Measurements from ENCODE around the gene SLC1A7. TPM values are rescaled to one million over a fixed set of nuclear protein-coding genes. Genes with fewer than 3 reads are reported as not detected.

SLC1A7 gene
- total RNA-seq, 2 donors from 2014 or later: not detected

GRCh38 chr1:53047737-53048736 is 94.4 kb downstream of the SLC1A7 start:
- Mint-ChIP-seq H3K27ac (no peak overlapping the region), H3K4me1 (peaks cover 15% of the 10 kb centered on the region), H3K36me3 (ENCODE audit: low read depth) (peaks cover 4% of the 10 kb centered on the region), H3K4me3 (no peak overlapping the region), H3K27me3 (no peaks in the 10 kb centered on the region)
- ATAC-seq (no peak), DNase-seq (no peak)
- H3K9me3 ChIP-seq (ENCODE audit: control insufficient read depth, low read length, poor library complexity, severe bottlenecking): no peaks in the 10 kb centered on the region

- ATAC-seq: no peak
- Mint-ChIP-seq H3K36me3 (ENCODE audit: low read depth) (no peaks in the 10 kb centered on the region), H3K27me3 (no peaks in the 10 kb centered on the region), H3K4me3 (no peak overlapping the region), H3K4me1 (peaks cover 18% of the 10 kb centered on the region), H3K27ac (no peak overlapping the region)
- no peaks in the 10 kb centered on the region for H3K9me3 ChIP-seq (ENCODE audit: control insufficient read depth, low read length, poor library complexity, severe bottlenecking)
- no peak for DNase-seq
These were observed 95.5 kb downstream of the SLC1A7 start for GRCh38 chr1:53046930-53047329.

DNA sequence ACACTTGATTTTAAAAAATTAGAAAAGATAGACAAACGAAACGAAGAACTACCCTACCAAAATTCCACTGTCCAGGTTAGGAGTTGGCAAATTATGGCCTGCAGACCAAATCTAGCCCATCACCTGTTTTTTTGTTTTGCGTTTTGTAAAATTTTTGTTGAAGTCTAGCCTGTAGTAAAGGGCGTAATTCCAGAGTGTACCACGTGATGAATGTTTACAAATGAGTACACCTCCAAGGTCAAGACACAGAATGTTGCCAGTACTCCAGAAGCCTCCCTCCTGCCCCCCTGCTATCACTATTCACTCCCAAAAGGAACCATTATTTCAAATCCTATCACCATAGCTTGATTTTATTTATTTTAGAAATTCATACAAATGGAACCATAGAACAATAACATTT is 97.5 kb downstream of the SLC1A7 start:
- Mint-ChIP-seq H3K27me3 (no peaks in the 10 kb centered on the region), H3K4me1 (peaks cover 25% of the 10 kb centered on the region), H3K4me3 (no peak overlapping the region), H3K27ac (no peak overlapping the region), H3K36me3 (ENCODE audit: low read depth) (peaks cover 12% of the 10 kb centered on the region)
- H3K9me3 ChIP-seq (ENCODE audit: control insufficient read depth, low read length, poor library complexity, severe bottlenecking): no peaks in the 10 kb centered on the region
- DNase-seq (no peak), ATAC-seq (no peak)

DNA sequence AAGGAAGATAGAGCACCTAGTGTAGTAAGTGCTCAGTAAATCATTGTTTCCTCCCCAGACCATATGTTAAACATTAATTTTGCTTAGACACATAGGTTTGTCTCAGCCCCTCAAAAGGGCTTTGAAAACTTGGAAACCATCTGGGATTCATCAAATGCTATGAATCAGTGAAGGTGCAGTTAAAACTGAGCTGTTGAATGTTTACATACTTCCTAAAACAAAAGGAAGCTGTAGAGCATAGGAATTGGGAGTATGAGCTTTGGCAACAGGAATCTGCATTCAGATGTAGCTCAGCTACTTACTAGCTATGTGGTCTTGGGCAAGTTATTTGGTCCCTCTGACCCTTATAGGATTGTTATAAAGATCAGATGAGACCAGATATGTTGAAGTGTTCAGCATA is 99.2 kb downstream of the SLC1A7 start:
- no peak overlapping the region for H3K4me3 Mint-ChIP-seq
- peaks cover 27% of the 10 kb centered on the region for H3K4me1 Mint-ChIP-seq
- peaks cover 20% of the 10 kb centered on the region for H3K36me3 Mint-ChIP-seq (ENCODE audit: low read depth)
- no peak overlapping the region for H3K27ac Mint-ChIP-seq
- DNase-seq: no peak
- no peak for ATAC-seq
- H3K9me3 ChIP-seq (ENCODE audit: control insufficient read depth, low read length, poor library complexity, severe bottlenecking): no peaks in the 10 kb centered on the region
- no peaks in the 10 kb centered on the region for H3K27me3 Mint-ChIP-seq

GRCh38 chr1:53038566-53038965 is 103.9 kb downstream of the SLC1A7 start:
- Mint-ChIP-seq H3K36me3 (ENCODE audit: low read depth) (peaks cover 20% of the 10 kb centered on the region), H3K27me3 (no peaks in the 10 kb centered on the region), H3K4me3 (no peak overlapping the region), H3K4me1 (peaks cover 23% of the 10 kb centered on the region), H3K27ac (no peak overlapping the region)
- H3K9me3 ChIP-seq (ENCODE audit: control insufficient read depth, low read length, poor library complexity, severe bottlenecking): no peaks in the 10 kb centered on the region
- no peak for DNase-seq
- ATAC-seq: no peak

Other genes starting within 250 kb of the SLC1A7 start
- 100 to 1,000 TPM; 134 to 140 TPM for gene ECHDC2, start 220.9 kb downstream of the SLC1A7 start, total RNA-seq
- 10 to 100 TPM; 55.2 to 60.6 TPM for gene SCP2, start 215.4 kb downstream of the SLC1A7 start, total RNA-seq
- gene PODN, start 80.4 kb downstream of the SLC1A7 start, total RNA-seq: not detected
- gene CPT2, start 54.2 kb upstream of the SLC1A7 start, total RNA-seq: 1 to 10 TPM; 9.2 to 9.5 TPM
- 10 to 100 TPM; 28.7 to 38.6 TPM for gene CZIB, start 78.0 kb upstream of the SLC1A7 start, total RNA-seq
- gene MAGOH, start 95.9 kb upstream of the SLC1A7 start, total RNA-seq: 10 to 100 TPM; 49.3 to 57.6 TPM
- 10 to 100 TPM; 15.1 to 18.6 TPM for gene LRP8, start 185.4 kb upstream of the SLC1A7 start, total RNA-seq